Coronary artery (tissue), 2 donors: ENCODE data around the gene EPM2A.

Experiments used
- DNase-seq: peaks from one replicate; pipeline ENCODE4 v3.0.0-alpha.2; 2017; ENCODE audit warnings: low spot score
- H3K27ac ChIP-seq, 2 donors: fragments of 200-600 bp; sonication (generic); one replicate each; pipeline ENCODE4 v1.5.1; 2016 to 2019
- H3K4me3 ChIP-seq: fragments of 200-600 bp; sonication (generic); 2 replicates; pipeline ENCODE4 v1.5.1; 2016; ENCODE audit warnings: mild to moderate bottlenecking, moderate library complexity
- TF ChIP-seq, protein P1 (sequence below): fragments of 200-600 bp; sonication (generic); IDR thresholded peaks from one replicate; pipeline ENCODE4 v1.5.1; 2019; ENCODE audit warnings: antibody characterized with exemption

EPM2A gene

DNA sequence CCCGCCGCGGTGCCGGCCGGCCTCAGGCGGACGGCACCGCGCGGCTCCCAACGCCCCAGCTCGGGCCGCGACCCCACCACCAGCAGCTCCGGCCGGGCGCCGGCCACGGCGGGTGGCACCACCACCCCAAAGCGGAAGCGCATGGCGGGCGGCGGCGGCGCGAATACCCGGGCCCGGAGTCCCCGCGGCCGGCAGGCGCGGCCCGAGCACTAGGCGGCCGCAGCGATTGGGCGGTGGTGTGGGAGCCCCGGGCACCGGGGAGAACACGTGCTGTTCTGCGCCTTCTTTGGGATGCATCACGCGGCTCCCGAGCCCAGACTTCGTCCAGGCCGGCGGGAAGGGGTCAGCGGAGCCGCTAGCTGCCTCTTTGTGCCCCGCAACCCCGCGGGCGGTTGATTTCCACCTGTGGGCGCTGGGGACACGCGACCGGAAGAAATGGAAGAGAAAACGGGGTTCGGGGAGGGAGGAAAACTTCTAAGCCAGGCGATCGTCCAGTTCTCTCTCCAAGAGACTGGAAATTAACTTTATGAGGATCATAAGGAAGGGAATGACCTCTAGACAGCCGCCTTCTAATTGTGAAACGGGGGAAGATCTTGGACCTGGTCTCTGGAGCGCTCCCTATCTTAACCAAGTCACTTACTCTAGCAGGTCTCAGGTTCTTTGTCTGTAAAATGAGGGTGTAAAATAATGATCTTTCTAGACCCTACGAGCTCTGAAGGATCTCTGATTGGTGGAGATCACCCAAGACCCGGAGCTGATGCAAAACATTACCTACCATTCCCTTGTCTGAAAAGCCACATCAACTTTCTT is at the start of gene EPM2A:
TSS of gene EPM2A (minus strand) at position 165 of the 810 bp plus-strand sequence. CDS start at position 143, 22 bp downstream.
- TF ChIP-seq, protein P1, sequence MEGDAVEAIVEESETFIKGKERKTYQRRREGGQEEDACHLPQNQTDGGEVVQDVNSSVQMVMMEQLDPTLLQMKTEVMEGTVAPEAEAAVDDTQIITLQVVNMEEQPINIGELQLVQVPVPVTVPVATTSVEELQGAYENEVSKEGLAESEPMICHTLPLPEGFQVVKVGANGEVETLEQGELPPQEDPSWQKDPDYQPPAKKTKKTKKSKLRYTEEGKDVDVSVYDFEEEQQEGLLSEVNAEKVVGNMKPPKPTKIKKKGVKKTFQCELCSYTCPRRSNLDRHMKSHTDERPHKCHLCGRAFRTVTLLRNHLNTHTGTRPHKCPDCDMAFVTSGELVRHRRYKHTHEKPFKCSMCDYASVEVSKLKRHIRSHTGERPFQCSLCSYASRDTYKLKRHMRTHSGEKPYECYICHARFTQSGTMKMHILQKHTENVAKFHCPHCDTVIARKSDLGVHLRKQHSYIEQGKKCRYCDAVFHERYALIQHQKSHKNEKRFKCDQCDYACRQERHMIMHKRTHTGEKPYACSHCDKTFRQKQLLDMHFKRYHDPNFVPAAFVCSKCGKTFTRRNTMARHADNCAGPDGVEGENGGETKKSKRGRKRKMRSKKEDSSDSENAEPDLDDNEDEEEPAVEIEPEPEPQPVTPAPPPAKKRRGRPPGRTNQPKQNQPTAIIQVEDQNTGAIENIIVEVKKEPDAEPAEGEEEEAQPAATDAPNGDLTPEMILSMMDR = no peak
- peak; percentile 93 for DNase-seq
- Histone ChIP-seq H3K27ac (peak within 1 kb of the TSS; percentile 96 to 99), H3K4me3 (peak within 1 kb of the TSS; percentile 79)

DNA sequence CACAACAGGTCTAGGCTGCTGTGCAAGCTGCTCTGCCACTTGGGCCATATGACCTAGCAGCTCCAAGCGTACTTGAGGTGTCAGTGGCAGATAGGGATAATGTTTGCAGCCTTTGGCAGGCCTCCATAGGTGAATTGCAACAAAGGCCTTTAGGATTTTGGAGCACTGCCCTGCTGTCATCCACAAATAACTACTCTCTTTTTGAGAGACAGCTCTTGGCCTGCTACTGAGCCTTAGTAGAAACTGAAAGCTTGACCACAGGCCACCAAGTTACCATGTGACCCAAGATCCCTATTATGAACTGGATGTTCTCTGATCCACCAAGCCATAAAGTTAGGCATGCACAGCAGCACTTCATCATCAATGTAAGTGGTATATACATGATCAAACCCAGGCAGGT is 49.4 kb upstream of the EPM2A start:
- Histone ChIP-seq H3K4me3 (no peak overlapping the region), H3K27ac (no peak overlapping the region)
- DNase-seq = no peak
- TF ChIP-seq, protein P1 = no peak

DNA sequence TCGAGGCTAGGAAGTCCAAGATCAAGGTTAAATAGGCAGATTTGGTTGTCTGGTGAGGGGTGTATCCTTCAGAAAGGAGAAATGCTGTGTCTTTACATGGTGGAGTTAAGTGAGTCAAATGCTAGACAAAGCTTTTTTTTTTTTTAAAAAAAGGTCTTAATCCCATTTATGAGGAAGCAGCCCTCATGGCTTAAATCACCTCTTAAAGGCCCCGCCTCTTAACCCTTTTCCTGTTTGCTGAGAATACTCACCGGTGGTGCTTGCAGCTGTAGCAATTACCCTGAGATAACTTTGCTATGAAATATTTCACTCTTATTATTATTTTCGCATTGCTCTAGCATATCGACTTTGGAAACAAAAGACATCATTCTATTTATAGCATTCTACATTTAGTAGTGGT is 48.5 kb upstream of the EPM2A start:
- DNase-seq = no peak
- Histone ChIP-seq H3K27ac (no peak overlapping the region), H3K4me3 (no peak overlapping the region)
- TF ChIP-seq, protein P1 = no peak

DNA sequence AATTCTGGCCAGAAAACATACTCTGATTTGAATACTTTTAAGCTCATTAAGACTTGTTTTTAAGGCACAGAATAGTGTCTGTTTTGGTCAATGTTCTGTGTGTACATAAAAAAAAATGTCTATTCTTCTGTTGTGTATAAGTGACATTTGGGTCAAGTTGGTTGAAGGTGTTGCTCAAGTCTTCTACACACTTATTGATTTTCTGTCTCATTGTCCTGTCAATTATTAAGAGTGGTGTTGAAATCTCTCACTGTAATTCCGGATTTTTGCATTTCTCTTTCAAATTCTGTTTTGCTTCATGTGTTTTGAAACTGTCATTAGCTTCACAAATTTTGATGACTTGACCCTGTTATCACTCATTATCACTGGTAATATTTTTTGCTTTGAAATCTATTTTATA is 37.5 kb upstream of the EPM2A start:
- TF ChIP-seq, protein P1 = no peak
- no peak overlapping the region for H3K27ac ChIP-seq
- no peak overlapping the region for H3K4me3 ChIP-seq
- DNase-seq = no peak

DNA sequence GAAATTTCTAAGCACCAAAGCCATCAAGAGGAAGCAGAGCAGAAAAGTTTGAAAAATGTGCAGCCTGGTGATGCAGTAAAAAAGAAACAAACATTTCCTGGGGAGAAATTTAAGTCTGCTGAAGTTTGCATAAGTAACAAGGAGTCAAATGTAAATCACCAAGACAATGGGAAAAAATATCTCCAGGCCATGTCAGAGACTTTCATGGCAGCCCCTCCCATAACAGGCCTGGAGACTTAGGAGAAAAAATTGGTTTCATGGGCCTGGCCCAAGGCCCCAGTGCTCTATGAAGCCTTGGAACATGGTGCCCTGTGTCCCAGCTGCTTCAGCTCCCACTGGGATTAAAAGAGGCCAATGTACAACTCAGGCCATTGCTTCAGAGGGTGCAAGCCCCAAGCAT is 30.1 kb upstream of the EPM2A start:
- no peak overlapping the region for H3K27ac ChIP-seq
- TF ChIP-seq, protein P1 = no peak
- no peak overlapping the region for H3K4me3 ChIP-seq
- DNase-seq = no peak

DNA sequence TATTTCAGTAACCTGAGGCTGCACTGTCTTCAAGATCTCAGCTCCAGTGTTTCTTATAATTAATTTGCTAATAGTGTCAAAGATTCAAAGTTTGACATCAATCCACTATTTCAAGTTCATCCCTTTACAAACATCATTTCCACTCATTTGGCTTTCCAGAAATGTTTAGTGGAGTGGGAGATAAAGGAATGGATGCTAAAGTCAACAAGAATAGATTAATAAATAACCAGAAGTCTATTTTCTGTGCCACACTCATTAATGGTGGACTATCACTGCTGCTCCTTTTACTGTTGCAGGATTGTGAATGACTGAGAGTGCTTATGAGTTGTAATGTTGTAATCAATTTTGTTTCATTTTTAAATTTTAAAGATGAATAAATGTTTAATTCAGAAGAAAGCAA is 28.4 kb upstream of the EPM2A start:
- DNase-seq = no peak
- Histone ChIP-seq H3K27ac (no peak overlapping the region), H3K4me3 (no peak overlapping the region)
- TF ChIP-seq, protein P1 = no peak

DNA sequence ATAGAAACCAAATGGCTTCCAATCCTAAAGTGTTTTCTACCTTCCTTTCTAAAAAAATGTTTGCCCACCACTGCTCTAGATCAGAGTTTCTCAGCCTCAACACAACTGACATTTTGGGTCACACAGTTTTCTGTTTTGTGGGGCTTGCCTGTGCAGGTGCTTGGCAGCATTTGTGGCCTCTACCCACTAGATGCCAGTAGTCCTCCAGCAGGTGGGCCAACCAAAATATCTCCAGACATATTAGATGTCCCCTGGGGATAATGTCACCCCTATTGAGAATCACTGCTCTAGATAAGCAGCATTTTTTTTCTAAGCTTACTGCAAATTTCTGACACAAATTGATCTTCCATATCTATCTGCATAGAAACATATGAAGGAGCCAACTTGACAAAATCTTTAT is 26.3 kb upstream of the EPM2A start:
- H3K4me3 ChIP-seq = no peak overlapping the region
- no peak overlapping the region for H3K27ac ChIP-seq
- no peak for DNase-seq
- TF ChIP-seq, protein P1 = no peak
